HG02885 (cell line): ENCODE results near the gene ZNF491.
"Not testable (repeated sequence)": the region's sequence is repeated elsewhere in the genome, so short reads cannot be mapped to it uniquely, and the experiment has no call there.

Experiments
- ATAC-seq: cut with Tn5 transposase; IDR thresholded peaks from one replicate; pipeline ENCODE4 v1.9.1; 2021; ENCODE audit warnings: mild to moderate bottlenecking; ENCODE audit not compliant: unreplicated experiment, poor library complexity

Gene ZNF491

DNA sequence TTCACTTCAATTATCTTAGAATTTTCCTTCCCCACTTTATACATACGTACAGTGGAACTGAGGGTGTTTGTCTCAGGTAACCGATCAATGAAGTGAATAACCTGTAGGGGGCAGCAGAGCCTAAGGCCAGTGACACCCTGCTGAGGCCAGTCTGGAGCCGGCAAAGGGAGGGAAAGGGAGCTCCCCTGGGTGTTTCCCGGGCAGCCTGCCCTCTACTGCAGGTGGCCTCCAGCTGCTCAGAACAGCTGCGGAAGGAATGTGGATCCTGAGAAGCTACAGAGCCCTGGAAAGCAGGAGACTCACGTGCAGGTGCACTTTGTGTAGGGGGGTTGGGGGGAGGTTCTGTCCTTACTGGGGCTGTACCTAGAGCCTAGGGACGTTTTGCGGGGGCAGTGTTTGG is 832 bp upstream of the ZNF491 start:
- peak; percentile 60 for ATAC-seq

DNA sequence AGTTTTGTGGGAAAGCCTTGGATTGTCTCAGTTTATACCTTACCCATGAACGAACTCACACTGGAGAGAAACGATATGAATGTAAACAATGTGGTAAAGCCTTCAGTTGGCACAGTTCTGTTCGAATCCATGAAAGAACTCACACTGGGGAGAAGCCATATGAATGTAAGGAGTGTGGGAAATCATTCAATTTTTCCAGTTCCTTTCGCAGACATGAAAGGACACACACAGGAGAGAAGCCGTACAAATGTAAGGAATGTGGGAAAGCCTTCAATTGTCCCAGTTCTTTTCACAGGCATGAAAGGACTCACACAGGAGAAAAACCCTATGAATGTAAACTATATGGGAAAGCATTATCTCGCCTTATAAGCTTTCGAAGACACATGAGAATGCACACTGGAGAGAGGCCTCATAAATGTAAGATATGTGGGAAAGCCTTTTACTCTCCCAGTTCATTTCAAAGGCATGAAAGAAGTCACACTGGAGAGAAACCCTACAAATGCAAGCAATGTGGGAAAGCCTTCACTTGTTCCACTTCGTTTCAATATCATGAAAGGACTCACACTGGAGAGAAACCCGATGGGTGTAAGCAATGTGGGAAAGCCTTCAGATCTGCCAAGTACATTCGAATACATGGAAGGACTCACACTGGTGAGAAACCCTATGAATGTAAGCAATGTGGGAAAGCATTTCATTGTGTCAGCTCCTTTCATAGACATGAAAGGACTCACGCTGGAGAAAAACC is 8.2 kb downstream of the ZNF491 start:
- no peak for ATAC-seq

DNA sequence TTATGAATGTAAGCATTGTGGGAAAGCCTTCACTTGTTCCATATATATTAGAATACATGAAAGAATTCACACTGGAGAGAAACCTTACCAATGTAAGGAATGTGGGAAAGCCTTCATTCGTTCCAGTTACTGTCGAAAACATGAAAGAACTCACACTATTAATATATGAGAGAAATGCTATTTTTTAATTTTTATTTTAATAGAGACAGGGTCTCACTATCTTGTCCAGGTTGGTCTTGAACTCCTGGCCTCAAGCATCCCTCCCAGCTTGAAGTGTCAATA is 8.7 kb downstream of the ZNF491 start:
- no peak for ATAC-seq

DNA sequence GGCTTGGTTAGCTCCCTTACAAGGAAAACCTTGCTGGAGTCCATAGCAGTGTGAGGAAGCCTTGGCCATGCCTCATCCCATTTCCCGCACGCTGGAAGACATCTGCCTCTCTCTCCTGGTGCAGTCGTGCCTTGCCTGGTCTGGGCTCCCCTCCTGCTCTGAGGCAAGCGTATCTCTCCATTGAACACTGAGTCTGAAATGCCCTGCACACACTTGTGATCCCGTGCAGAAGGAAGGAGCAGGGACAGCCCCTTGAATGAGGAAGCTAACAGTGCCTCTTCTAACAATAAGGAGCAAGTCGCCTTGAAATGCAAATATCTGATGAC is 15.3 kb downstream of the ZNF491 start:
- ATAC-seq, result no peak

DNA sequence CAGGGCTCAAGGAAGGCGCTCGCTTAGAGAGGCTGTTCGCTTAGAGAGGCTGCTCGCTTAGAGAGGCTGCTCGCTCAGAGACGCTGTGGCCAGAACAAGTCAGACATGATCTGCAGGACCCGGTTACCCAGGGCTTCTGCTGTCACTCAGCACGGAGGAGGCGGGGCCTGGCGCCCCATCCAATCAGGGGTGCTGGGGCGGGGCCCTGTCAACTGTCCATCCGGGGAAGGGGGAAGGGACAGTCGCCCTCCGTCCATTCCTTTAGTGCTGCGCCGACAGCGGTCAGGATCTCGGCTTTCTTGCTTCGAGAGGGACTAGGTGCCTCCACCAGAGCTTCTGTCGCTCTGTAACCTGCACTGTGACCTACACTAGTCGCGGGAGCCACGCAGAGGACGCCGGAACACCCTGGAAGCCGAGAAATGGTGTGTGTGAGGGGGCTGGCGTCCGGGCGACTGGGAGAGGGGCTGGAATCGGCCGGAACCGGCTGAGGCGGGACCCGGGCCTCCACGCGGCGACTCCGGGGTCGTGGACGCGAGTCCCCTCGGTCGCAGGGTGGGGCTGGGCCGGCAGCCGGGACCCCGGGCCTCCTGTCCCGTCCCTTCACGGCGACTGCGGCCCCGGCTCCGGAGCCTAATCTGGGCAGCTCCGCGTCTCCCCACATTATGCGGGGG is 15.8 kb downstream of the ZNF491 start, which contains the start of gene ZNF440:
TSS of gene ZNF440 (plus strand) at position 245 of the 671 bp plus-strand sequence. CDS start at position 420, 175 bp downstream.
- ATAC-seq, result peak; percentile 97

DNA sequence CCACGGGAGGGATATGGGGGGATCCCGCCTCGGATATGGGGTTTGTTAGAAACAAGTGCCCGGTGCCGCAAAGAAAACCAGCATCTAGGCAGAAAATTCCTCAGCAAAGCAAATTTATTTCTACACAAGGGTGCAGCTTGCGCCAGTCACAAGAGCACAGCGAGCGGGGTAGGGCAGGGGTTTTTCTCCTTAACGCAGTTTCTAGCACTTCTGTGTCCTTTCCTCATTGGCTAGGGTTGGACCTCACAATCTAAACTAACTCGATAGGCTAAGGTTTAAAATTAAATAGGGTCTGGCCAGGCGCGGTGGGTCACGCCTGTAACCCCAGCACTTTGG is 16.3 kb downstream of the ZNF491 start:
- ATAC-seq, result no peak

DNA sequence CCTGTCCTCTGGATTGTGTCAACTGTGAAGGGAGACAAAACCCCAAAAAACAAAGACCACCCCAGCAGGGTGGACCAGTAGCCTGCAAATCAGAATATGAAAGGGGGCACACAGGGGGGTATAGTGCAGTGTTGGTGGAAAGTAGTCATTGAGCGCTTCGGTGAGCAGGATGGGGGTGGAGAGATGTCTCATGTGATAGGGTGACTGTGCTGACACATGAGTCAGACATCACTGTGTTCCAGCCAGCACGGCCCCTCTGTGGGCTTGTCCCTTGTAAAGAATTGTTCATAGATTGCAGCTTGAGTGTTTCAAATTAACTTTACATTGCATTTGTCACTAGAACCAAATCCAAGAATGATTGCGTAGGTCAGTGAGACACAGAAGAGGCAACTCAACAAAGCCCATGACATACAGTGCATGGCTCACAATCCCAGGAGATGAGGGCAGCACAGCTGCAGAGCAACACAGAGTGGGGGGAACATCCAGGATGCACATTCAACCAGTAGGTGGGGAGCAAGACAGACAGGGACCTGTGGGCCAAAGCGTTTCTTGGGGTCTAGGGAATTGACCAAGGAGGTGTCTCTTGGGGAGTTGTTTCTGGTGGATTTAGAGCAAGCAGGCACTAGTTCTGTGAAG is 23.3 kb downstream of the ZNF491 start:
- ATAC-seq, result no peak

DNA sequence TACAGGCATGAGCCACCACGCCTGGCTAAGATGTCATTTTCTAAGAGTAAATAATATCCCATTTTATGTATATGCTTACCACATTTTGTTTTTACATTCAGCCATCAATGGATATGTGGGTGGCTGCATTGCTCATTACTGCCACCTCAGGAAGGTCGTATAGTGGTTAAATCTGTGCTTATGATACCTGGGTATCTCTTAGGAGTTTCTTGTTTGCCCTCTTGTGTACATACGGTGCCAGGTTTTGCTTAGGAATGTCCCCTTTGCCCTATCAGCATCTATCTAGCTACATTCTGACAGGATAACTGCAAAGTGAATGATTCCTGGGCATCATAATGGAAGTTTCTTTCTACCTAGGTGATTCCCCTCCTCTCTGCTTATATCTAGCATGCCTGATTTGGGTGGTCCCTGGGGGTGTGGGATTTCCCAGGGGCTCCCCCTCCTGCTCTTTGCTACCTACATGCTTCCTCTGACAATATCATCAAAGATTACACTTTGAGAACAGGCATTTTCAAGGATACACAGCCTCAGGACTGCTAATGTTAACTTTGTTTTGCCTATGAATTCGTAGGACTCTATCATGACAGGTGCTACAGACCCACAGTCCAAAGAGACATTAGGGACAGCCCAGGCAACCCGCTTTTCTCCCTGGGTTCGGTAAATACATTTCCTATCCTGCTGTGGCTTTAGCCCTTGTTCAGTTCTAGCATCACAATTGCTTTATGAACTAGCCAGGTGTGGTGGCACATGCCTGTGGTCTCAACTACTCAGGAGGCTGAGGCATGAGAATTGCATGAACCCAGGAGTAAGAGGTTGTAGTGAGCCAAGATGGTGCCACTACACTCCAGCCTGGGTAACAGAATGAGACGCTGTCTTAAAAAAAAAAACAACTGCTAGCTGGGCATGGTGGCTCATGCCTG is 30.9 kb downstream of the ZNF491 start:
- ATAC-seq, result not testable (repeated sequence)

DNA sequence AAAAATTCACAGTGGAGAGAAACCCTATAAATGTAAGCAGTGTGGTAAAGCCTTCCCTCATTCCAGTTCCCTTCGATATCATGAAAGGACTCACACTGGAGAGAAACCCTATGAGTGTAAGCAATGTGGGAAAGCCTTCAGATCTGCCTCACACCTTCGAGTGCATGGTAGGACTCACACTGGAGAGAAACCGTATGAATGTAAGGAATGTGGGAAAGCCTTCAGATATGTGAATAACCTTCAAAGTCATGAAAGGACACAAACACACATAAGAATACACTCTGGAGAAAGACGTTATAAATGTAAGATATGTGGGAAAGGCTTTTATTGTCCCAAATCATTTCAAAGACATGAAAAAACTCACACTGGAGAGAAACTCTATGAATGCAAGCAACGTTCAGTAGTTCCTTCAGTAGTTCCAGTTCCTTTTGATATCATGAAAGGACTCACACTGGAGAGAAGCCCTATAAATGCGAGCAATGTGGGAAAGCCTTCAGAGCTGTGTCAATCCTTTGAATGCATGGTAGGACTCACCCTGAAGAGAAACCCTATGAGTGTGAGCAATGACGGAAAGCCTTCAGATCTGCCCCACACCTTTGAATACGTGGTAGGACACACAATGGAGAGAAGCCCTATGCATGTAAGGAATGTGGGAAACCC is 34.1 kb downstream of the ZNF491 start:
- ATAC-seq, result no peak

DNA sequence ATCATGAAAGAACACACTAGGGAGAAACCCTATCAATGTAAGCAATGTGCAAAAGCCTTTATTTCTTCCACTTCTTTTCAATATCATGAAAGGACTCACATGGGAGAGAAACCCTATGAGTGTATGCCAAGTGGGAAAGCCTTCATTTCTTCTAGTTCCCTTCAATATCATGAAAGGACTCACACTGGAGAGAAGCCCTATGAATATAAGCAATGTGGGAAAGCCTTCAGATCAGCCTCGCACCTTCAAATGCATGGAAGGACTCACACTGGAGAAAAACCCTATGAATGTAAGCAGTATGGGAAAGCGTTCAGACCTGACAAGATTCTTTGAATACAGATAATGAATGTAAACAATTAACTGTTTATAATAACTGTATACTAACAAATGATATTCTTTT is 35.2 kb downstream of the ZNF491 start:
- no peak for ATAC-seq

DNA sequence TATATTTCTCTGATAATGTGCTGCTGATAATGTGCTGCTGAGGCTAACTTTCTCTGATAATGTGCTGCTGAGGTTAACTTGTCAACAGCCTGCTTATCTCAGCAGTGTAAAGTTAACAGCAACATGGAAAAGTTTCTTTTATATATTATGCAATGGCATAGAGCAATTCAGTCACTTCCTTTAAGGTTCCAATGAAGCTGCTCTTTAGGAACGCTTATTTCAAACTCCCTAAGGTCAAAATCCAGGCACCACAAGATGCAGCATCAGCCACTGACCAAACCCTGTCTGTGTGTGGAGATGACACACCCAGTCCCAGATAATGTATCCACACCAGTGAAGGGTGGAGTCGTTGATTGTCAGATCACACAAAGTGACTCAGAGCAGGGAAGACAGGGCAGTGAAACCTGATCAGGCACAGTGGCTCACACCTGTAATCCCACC is 37.3 kb downstream of the ZNF491 start:
- not testable (repeated sequence) for ATAC-seq

DNA sequence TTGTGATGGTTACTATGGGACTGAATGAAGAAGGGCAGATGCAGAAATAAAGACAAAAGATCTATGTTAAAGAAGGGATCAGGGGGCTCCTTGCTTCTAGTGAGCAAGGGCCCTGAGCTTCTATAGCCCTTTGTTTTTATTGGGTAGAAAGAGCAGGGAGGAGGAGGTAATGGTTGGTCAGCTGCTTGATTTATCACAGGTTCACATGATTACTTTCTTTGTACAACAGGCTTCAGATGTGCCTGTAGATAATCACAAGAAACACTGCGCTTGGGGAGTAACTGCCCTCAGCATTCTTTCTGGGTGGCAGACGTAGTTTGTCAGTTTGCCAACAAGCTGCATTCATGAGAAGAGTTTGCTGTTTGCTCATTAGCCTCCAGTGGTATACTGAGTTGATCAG is 45.4 kb downstream of the ZNF491 start:
- ATAC-seq, result no peak

DNA sequence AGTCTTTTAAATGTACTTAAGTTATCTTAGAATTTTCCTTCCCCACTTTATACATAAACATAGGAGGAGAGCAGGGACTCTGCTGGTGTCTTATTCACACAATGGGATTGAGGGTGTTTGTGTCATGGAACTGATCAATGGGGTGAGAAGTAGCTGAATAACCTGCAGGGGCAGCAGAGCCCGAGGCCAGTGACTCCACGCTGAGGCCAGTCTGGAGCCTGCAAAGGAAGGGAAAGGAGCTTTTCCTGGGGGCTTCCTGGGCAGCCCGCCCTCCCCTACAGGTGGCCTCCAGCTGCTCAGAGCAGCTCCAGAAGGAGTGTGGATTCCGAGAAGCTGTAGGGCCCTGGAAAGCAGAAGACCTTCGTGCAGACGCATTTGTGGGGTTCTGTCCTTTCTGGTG is 49.3 kb downstream of the ZNF491 start:
- ATAC-seq, result not testable (repeated sequence)

DNA sequence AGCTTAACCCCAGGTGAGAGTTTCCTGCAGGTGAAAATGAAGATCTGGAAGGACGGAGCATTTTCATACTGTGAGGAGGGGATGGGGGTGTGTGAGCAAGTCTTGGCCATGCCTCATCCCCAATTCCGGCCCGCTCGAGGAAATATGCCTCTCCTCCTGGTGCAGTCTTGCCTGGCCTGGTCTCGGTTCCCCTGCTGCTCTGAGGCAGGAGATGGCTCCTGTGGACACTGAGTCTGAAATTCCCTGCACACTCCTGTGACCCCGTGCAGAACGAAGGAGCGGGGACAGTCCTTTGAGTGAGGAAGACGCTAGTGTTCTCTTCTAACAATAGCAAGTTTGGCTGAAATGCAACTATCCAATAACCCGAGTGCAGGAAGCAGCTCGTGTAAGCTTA is 49.9 kb downstream of the ZNF491 start:
- no peak for ATAC-seq

DNA sequence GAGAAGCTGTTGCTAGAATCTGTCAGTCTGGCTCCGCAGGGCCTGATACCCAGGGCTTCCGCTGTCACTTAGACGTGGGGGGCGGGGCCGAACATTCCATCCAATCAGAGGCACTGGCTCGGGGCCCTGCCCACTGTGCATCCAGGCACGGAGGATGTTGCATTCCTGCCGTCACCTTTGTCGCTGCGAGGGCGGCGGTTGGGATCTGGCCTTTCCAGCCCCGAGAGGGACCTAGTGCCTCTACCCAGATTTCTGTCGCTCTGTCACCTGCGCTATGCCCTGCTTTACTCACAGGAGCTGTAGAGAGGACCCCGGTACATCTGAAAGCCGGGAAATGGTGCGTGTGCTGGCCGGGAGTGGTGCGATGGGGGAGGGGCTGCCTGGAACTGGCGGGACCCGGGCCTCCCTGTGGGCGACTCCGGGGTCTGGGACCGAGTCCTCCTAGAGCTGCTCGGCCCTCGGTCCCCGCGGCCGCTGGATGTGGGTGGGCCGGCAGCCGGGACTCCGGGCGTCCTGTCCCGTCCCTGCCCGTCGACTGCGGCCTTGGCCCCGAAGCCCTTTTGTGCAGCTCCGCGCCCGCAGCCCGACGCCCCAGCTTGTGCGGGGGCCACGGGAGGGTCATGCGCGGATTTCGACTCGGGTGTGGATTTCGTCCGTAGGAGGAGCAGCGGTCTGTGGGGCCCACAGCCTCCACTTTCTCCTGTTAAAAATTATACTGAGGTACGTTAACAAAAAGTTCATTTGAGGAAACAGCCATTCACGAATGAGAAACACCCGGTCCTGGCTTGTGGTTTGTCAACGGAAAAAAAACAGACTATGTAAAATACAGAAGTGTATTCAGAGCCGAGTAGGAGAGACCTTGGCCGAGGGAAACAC is 50.5 kb downstream of the ZNF491 start, which contains the start of gene ZNF439:
TSS of gene ZNF439 (plus strand) at position 133 of the 876 bp plus-strand sequence. CDS start at position 275, 142 bp downstream.
- no peak for ATAC-seq

DNA sequence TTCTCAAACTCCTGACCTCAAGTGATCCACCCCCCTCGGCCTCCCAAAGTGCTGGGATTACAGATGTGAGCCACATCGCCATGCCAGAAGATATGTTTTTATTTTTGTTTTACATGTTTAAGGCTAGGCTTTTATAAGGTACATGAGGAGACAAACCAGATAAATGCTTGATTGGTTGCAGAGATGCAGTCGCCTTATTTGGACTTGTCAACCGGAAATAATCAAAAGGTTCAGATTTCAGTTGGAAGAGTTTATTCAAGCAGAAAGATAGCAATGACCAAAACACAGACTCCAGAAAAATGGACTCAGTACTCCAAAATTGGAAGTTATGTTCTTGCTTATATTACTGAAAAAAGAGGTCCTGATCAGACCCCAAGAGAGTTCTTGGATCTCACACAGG is 52.0 kb downstream of the ZNF491 start:
- not testable (repeated sequence) for ATAC-seq

DNA sequence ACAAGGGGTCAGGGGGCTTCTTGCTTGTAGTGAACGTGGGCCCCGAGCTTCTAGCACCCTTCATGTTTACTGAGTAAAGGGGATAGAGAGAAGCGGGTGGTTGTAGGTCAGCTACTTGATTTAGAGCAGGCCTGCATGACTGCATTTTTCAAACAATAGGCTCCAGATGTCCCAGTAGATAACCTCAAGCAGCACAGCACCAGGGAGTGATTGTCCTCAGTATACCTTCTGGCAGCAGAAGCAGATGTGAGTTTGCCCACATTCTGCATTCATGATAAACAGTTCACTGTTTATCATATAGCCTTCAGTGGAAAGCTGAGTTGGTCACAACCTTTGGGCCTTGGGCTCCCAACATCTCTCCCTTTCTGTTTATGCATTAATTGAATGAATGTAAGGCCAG is 55.0 kb downstream of the ZNF491 start:
- ATAC-seq, result no peak

DNA sequence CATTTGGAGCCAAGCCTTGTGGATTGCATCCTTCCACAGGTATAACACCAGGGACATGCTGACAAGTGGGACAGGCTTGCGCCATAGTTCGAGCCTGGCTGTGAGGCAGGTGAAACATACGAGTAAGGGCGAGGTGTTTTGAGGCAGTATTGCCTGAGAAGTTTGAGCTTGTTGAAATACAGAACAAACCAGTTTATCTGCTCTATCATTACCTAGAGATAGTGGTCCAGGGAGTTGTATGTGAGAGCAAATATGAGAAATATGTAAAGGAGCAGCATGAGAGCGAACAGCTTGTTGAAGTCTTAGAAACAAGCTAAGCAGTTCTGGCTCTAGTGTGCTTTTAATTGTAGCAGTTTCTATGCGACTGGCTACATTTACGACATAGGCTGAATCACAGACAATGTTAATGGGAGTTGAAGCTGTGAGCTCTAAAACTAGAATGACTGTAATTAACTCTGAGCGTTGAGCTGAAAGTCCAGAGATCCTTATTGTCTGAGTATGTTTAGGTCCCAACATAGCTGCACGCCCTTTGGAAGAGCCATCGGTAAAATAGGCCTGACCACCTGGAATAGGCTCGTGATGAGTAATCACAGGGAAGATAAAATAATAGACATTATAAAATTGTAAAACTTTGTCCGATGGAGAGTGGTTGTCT is 58.4 kb downstream of the ZNF491 start:
- ATAC-seq, result no peak
